ENCODE measurements around the gene UIMC1.

DNA sequence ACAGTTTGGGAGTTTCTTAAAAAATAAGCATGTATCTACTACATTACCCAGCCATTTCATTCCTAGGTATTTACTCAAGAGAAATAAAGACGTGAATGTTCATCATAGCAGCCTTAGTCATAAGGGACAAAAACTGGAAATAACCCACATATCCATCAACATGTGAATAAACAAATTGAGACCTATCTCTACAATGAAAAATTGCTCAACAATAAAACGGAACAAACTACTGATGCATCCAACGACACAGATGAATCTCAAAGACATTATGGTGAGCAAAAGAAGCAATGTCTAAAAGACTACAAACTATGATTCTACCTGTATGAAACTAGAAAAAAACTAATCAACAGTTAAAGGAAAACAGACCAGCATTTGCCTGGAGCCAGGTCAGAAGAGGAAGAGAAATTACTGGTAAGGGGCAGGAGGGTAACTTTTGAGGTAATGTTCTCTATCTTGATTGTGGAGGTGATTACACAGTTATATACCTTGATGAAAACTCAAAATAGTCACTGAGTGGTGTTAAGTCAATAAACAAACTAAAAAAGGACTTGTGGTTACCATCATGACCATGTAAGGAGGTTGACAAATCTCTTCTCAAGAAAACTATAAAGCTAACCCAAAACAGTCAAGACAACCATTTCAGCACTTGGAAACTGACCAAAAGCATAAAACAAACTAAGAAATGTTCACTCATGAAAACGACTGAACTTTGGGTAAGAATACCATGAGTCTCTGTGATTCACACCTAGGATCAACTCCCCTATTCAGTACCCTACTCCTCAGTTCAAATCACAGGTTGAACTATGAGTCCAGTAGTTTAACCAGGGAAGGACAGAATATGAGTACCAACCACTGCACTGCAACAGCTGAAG, 10.4 kb downstream of the UIMC1 start:
- no peak for TF ChIP-seq CTCF (tag by site-specific recombination; IDR thresholded peaks at IDR 0.05)
- TF ChIP-seq, protein P1, sequence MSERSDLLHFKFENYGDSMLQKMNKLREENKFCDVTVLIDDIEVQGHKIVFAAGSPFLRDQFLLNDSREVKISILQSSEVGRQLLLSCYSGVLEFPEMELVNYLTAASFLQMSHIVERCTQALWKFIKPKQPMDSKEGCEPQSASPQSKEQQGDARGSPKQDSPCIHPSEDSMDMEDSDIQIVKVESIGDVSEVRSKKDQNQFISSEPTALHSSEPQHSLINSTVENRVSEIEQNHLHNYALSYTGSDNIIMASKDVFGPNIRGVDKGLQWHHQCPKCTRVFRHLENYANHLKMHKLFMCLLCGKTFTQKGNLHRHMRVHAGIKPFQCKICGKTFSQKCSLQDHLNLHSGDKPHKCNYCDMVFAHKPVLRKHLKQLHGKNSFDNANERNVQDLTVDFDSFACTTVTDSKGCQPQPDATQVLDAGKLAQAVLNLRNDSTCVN (tag by site-specific recombination; optimal IDR thresholded peaks at IDR 0.05) = no peak
- TF ChIP-seq, protein P2, sequence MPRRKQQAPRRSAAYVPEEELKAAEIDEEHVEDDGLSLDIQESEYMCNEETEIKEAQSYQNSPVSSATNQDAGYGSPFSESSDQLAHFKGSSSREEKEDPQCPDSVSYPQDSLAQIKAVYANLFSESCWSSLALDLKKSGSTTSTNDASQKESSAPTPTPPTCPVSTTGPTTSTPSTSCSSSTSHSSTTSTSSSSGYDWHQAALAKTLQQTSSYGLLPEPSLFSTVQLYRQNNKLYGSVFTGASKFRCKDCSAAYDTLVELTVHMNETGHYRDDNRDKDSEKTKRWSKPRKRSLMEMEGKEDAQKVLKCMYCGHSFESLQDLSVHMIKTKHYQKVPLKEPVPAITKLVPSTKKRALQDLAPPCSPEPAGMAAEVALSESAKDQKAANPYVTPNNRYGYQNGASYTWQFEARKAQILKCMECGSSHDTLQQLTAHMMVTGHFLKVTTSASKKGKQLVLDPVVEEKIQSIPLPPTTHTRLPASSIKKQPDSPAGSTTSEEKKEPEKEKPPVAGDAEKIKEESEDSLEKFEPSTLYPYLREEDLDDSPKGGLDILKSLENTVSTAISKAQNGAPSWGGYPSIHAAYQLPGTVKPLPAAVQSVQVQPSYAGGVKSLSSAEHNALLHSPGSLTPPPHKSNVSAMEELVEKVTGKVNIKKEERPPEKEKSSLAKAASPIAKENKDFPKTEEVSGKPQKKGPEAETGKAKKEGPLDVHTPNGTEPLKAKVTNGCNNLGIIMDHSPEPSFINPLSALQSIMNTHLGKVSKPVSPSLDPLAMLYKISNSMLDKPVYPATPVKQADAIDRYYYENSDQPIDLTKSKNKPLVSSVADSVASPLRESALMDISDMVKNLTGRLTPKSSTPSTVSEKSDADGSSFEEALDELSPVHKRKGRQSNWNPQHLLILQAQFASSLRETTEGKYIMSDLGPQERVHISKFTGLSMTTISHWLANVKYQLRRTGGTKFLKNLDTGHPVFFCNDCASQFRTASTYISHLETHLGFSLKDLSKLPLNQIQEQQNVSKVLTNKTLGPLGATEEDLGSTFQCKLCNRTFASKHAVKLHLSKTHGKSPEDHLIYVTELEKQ (tag by site-specific recombination; IDR thresholded peaks at IDR 0.05; ENCODE audit: borderline replicate concordance) = no peak
- TF ChIP-seq, protein P3, sequence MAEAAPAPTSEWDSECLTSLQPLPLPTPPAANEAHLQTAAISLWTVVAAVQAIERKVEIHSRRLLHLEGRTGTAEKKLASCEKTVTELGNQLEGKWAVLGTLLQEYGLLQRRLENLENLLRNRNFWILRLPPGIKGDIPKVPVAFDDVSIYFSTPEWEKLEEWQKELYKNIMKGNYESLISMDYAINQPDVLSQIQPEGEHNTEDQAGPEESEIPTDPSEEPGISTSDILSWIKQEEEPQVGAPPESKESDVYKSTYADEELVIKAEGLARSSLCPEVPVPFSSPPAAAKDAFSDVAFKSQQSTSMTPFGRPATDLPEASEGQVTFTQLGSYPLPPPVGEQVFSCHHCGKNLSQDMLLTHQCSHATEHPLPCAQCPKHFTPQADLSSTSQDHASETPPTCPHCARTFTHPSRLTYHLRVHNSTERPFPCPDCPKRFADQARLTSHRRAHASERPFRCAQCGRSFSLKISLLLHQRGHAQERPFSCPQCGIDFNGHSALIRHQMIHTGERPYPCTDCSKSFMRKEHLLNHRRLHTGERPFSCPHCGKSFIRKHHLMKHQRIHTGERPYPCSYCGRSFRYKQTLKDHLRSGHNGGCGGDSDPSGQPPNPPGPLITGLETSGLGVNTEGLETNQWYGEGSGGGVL (tag by site-specific recombination; IDR thresholded peaks at IDR 0.05) = no peak
- TF ChIP-seq, protein P4, sequence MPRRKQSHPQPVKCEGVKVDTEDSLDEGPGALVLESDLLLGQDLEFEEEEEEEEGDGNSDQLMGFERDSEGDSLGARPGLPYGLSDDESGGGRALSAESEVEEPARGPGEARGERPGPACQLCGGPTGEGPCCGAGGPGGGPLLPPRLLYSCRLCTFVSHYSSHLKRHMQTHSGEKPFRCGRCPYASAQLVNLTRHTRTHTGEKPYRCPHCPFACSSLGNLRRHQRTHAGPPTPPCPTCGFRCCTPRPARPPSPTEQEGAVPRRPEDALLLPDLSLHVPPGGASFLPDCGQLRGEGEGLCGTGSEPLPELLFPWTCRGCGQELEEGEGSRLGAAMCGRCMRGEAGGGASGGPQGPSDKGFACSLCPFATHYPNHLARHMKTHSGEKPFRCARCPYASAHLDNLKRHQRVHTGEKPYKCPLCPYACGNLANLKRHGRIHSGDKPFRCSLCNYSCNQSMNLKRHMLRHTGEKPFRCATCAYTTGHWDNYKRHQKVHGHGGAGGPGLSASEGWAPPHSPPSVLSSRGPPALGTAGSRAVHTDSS (tag by site-specific recombination; IDR thresholded peaks at IDR 0.05) = no peak

All from HEK293 (cell line).